ENCODE data around the gene MTO1.

Gene MTO1

GRCh38 chr6:73461537-73462350 lies at the start of gene MTO1:
MTO1 (plus strand) TSS chr6:73461737; CDS start chr6:73461855, 118 bp downstream.
- TF ChIP-seq CTCF (IDR thresholded peaks at IDR 0.05; ENCODE audit: low read depth, low read length) = no peak
- Histone ChIP-seq H3K4me3 (ENCODE audit: low read depth, low read length) (peak within 1 kb of the TSS; percentile 92), H3K27me3 (ENCODE audit: insufficient read depth, low read depth, severe bottlenecking) (no peaks in the 10 kb centered on the region), H3K36me3 (peaks cover 29% of the 10 kb centered on the region), H3K9me3 (ENCODE audit: severe bottlenecking) (no peaks in the 10 kb centered on the region), H3K27ac (peak within 1 kb of the TSS; percentile 98)
- peak; percentile 85 for DNase-seq

GRCh38 chr6:73413102-73413501 lies 48.4 kb upstream of the MTO1 start:
- no peak for DNase-seq
- no peaks in the 10 kb centered on the region for H3K36me3 ChIP-seq
- no peaks in the 10 kb centered on the region for H3K9me3 ChIP-seq (ENCODE audit: severe bottlenecking)
- no peak for TF ChIP-seq CTCF (IDR thresholded peaks at IDR 0.05; ENCODE audit: low read depth, low read length)
- no peak overlapping the region for H3K4me3 ChIP-seq (ENCODE audit: low read depth, low read length)
- H3K27me3 ChIP-seq (ENCODE audit: insufficient read depth, low read depth, severe bottlenecking) = no peaks in the 10 kb centered on the region
- H3K27ac ChIP-seq = no peak overlapping the region

GRCh38 chr6:73418081-73418741 lies 43.3 kb upstream of the MTO1 start:
- Histone ChIP-seq H3K9me3 (ENCODE audit: severe bottlenecking) (no peaks in the 10 kb centered on the region), H3K36me3 (no peaks in the 10 kb centered on the region), H3K27ac (no peak overlapping the region), H3K4me3 (ENCODE audit: low read depth, low read length) (no peak overlapping the region), H3K27me3 (ENCODE audit: insufficient read depth, low read depth, severe bottlenecking) (no peaks in the 10 kb centered on the region)
- no peak for TF ChIP-seq CTCF (IDR thresholded peaks at IDR 0.05; ENCODE audit: low read depth, low read length)
- no peak for DNase-seq

GRCh38 chr6:73421534-73421933 lies 40.0 kb upstream of the MTO1 start:
- Histone ChIP-seq H3K4me3 (ENCODE audit: low read depth, low read length) (no peak overlapping the region), H3K27ac (no peak overlapping the region), H3K36me3 (no peaks in the 10 kb centered on the region), H3K27me3 (ENCODE audit: insufficient read depth, low read depth, severe bottlenecking) (no peaks in the 10 kb centered on the region), H3K9me3 (ENCODE audit: severe bottlenecking) (no peaks in the 10 kb centered on the region)
- DNase-seq = no peak
- no peak for TF ChIP-seq CTCF (IDR thresholded peaks at IDR 0.05; ENCODE audit: low read depth, low read length)

- Histone ChIP-seq H3K36me3 (no peaks in the 10 kb centered on the region), H3K27ac (no peak overlapping the region), H3K4me3 (ENCODE audit: low read depth, low read length) (no peak overlapping the region), H3K27me3 (ENCODE audit: insufficient read depth, low read depth, severe bottlenecking) (no peaks in the 10 kb centered on the region), H3K9me3 (ENCODE audit: severe bottlenecking) (no peaks in the 10 kb centered on the region)
- DNase-seq = no peak
- TF ChIP-seq CTCF (IDR thresholded peaks at IDR 0.05; ENCODE audit: low read depth, low read length) = no peak
These were observed 26.3 kb upstream of the MTO1 start for GRCh38 chr6:73435236-73435635.

Data from WERI-Rb-1 (cell line).